GM18858 (cell line): ENCODE measurements around the gene PRSS38.

Experiments
- ATAC-seq: cut with Tn5 transposase; IDR thresholded peaks from one replicate; pipeline ENCODE4 v1.9.1; 2021; ENCODE audit not compliant: unreplicated experiment

Gene PRSS38

DNA sequence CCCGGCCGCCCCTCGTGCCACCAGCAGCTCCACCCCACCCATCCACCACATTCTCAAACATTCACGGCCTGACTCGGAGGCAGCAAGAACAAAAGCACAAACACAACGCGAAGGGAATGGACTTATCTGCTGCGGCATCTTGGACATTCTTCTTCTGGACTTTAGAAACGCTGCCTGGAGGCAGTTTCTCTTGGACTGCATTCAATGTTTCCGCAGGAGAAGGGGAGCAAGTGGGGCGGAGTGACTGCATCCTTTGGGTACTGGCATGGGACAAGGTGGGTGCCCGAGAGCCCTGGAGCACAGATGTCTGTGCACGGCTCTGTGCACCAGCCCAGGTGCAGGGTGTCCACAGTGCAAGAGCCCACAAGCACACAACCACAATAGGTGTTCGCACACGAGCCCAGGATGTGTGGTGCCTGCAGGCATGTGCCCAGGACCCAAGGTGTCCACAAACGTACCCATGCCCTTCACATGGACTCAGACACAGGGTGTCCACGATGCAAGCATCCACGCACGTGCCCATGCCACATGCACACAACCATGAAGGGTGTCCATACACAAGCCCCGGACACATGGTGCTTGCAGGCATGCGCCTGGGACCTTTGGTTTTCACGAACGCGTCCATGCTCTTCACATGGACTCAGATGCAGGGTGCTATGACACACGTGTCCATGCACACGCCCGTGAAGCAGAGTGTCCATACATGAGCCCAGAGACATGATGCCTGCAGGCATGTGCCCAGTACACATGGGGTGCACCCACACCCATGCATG, 78.7 kb downstream of the PRSS38 start:
- ATAC-seq: no peak

DNA sequence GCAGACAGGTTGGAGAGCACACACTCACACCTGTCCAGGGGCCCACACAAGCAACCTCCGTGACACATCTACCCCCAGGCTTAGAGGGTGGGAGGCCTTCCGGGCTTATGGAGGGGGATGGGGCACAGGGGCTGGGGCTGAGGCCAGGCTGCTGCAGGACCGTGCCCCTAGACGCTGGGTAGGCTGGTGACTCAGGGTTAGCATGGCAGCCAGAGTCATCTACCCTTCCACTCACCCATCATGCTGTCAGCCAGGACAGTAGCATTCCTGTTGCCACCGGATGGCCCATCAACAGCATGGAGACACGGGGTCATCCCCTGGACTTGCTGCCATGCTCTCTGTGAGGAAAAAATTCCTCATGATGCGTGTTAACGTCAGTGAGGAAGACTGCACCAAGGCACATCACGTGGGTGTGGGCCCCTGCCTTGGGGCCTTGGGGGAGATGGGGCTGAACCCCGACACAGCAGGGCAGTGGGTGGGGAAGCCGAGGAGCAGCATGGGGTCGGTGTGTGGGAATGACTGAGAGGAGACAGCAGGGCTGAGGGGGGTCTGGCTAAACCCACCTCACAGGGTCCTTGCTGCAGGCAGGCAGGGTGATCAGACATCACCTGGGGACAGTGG, 79.5 kb downstream of the PRSS38 start:
- ATAC-seq: no peak
